Gastroesophageal sphincter (tissue), 4 donors: ENCODE measurements around the gene EXO1. TPM values are rescaled to one million over a fixed set of nuclear protein-coding genes. Genes with fewer than 3 reads are reported as not detected.

Source experiments
- ATAC-seq: fragments of 150-250 bp; one replicate; pipeline ENCODE4 v1.9.1; 2016; ENCODE audit warnings: mild to moderate bottlenecking, moderate library complexity
- H3K27ac ChIP-seq, 4 donors: fragments of 200-600 bp; sonication (generic) in 3 of 4; 1 replicate in 3 of 4; 2 replicates in 1 of 4; pipeline ENCODE4 v1.5.1; 2016 to 2019
- H3K27me3 ChIP-seq: fragments of 200-600 bp; sonication (generic); one replicate; pipeline ENCODE4 v1.5.1; 2019
- H3K36me3 ChIP-seq, 2 donors: fragments of 200-600 bp; sonication (generic); one replicate each; pipeline ENCODE4 v1.5.1; 2019; ENCODE audit warnings: control low read depth in 1 of 2
- H3K4me1 ChIP-seq, 3 donors: fragments of 200-600 bp; sonication (generic); 1 replicate in 2 of 3; 2 replicates in 1 of 3; pipeline ENCODE4 v1.5.1; 2016 to 2019; ENCODE audit warnings: control low read depth in 2 of 3
- H3K4me3 ChIP-seq, 2 donors: fragments of 200-600 bp; sonication (generic); one replicate each; pipeline ENCODE4 v1.5.1; 2019; ENCODE audit warnings: mild to moderate bottlenecking in 1 of 2, moderate library complexity in 1 of 2
- H3K9me3 ChIP-seq, 3 donors: fragments of 200-600 bp; sonication (generic); one replicate each; pipeline ENCODE4 v1.5.1; 2017 to 2019; ENCODE audit warnings: control low read depth in 2 of 3
- EP300 ChIP-seq: sonication (generic); formaldehyde crosslinking; IDR thresholded peaks from one replicate; pipeline ENCODE4 v1.6.1; 2017; ENCODE audit warnings: antibody characterized with exemption, mild to moderate bottlenecking
- POLR2A ChIP-seq, 2 donors: fragments of 450-650 bp; IDR thresholded peaks; one replicate each; pipeline ENCODE4 v1.6.1; 2017; ENCODE audit warnings: antibody characterized with exemption in 2 of 2, mild to moderate bottlenecking in 2 of 2, moderate library complexity in 1 of 2
- POLR2AphosphoS5 ChIP-seq: sonication (generic); formaldehyde crosslinking; IDR thresholded peaks from one replicate; pipeline ENCODE4 v1.6.1; 2017; ENCODE audit warnings: antibody characterized with exemption
- WGBS, 2 donors: methylation state at CpG; one replicate each; pipeline ENCODE4 v1.1.5; 2018; ENCODE audit warnings: low coverage in 1 of 2; 5-methylcytosine and 5-hydroxymethylcytosine counted together
- total RNA-seq, 4 donors: library from RNA; depleted of rRNA; stranded (reverse); fragments of >200 nt; gene quantifications; one replicate each; pipeline ENCODE4 v1.1.0, GENCODE V29; 2016
- TF ChIP-seq, protein P1 (sequence below), 4 experiments: fragments of 200-600 bp in 2 of 4; fragments of 450-650 bp in 2 of 4; sonication (generic) in 1 of 4; IDR thresholded peaks; one replicate each; pipeline ENCODE4 v1.5.1; 2017 to 2019; ENCODE audit warnings: antibody characterized with exemption in 4 of 4, mild to moderate bottlenecking in 2 of 4, moderate library complexity in 2 of 4

EXO1 gene
- total RNA-seq, 4 donors from 2014 or later: 0.30 TPM; not detected in 3

GRCh38 chr1:241894016-241894415, 46.0 kb downstream of the EXO1 start:
- Histone ChIP-seq H3K27ac (no peak overlapping the region), H3K4me1 (no peaks in the 10 kb centered on the region), H3K9me3 (no peaks in the 10 kb centered on the region), H3K27me3 (no peaks in the 10 kb centered on the region), H3K4me3 (no peak overlapping the region), H3K36me3 (no peaks in the 10 kb centered on the region)
- TF ChIP-seq EP300: no peak
- TF ChIP-seq, protein P1, sequence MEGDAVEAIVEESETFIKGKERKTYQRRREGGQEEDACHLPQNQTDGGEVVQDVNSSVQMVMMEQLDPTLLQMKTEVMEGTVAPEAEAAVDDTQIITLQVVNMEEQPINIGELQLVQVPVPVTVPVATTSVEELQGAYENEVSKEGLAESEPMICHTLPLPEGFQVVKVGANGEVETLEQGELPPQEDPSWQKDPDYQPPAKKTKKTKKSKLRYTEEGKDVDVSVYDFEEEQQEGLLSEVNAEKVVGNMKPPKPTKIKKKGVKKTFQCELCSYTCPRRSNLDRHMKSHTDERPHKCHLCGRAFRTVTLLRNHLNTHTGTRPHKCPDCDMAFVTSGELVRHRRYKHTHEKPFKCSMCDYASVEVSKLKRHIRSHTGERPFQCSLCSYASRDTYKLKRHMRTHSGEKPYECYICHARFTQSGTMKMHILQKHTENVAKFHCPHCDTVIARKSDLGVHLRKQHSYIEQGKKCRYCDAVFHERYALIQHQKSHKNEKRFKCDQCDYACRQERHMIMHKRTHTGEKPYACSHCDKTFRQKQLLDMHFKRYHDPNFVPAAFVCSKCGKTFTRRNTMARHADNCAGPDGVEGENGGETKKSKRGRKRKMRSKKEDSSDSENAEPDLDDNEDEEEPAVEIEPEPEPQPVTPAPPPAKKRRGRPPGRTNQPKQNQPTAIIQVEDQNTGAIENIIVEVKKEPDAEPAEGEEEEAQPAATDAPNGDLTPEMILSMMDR (IDR thresholded peaks at IDR 0.05): no peak
- TF ChIP-seq POLR2A (IDR thresholded peaks at IDR 0.05): no peak
- TF ChIP-seq POLR2AphosphoS5: no peak
- WGBS, 2 donors: 77 to 85% methylated on average over 3 of the region's 3 CpGs
- ATAC-seq: no peak

DNA sequence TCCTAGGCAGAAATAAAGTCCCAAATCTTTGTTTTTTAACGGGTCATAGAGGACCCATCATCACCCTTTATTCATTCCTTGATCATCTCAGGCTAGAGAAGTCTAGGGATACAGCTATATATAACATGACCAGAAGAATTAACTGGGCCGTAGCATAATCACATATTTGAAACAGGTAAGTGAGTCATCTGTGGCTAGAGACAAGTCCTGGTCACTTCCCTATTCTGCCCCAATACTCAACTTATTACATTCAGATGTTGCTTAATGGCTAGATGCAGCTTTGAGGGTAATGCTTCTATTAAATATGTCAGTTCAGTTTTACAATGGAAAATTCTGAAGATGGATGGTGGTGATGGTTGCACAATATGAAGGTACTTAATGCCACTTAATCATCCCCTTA, 47.0 kb downstream of the EXO1 start:
- no peaks in the 10 kb centered on the region for H3K4me1 ChIP-seq
- TF ChIP-seq POLR2A (IDR thresholded peaks at IDR 0.05) (no peak), POLR2AphosphoS5 (no peak), EP300 (no peak)
- TF ChIP-seq, protein P1 (IDR thresholded peaks at IDR 0.05): no peak
- WGBS, 2 donors: 88% methylated on average over 1 to 2 of the region's 2 CpGs
- no peak for ATAC-seq
- H3K27me3 ChIP-seq: no peaks in the 10 kb centered on the region
- H3K4me3 ChIP-seq: no peak overlapping the region
- no peaks in the 10 kb centered on the region for H3K9me3 ChIP-seq
- H3K27ac ChIP-seq: no peak overlapping the region
- no peaks in the 10 kb centered on the region for H3K36me3 ChIP-seq

- ATAC-seq: no peak
- TF ChIP-seq EP300 (no peak), POLR2AphosphoS5 (no peak), POLR2A (IDR thresholded peaks at IDR 0.05) (no peak)
- TF ChIP-seq, protein P1 (IDR thresholded peaks at IDR 0.05): no peak
- Histone ChIP-seq H3K27me3 (no peaks in the 10 kb centered on the region), H3K9me3 (no peaks in the 10 kb centered on the region), H3K4me3 (no peak overlapping the region), H3K27ac (no peak overlapping the region), H3K36me3 (no peaks in the 10 kb centered on the region), H3K4me1 (no peaks in the 10 kb centered on the region)
Observed at GRCh38 chr1:241896670-241896962, 48.6 kb downstream of the EXO1 start.

DNA sequence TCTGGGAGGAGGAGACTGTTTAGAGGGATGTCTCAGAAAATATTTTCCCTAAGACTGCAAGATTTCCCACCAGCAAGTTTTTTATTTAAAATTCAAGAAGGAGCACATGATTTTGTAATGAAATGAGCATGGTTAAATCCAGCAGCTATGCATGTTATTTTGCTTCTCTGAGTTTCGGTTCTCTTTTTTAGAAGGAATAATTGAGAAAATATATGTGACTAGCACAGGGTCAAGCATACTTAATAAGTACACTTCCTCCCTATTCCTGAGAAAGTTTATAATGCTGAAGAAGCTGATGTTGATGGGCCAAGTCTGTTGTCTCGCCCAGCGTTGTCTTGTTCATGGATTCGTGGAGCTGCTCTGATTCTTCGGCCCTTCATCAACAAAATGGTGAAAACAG, 51.2 kb downstream of the EXO1 start:
- no peaks in the 10 kb centered on the region for H3K4me1 ChIP-seq
- no peak overlapping the region for H3K27ac ChIP-seq
- H3K27me3 ChIP-seq: no peaks in the 10 kb centered on the region
- no peaks in the 10 kb centered on the region for H3K9me3 ChIP-seq
- no peaks in the 10 kb centered on the region for H3K36me3 ChIP-seq
- no peak for TF ChIP-seq POLR2AphosphoS5
- TF ChIP-seq POLR2A (IDR thresholded peaks at IDR 0.05): no peak
- no peak for TF ChIP-seq EP300
- TF ChIP-seq, protein P1 (IDR thresholded peaks at IDR 0.05): no peak
- WGBS, 2 donors: 78 to 88% methylated on average over 5 of the region's 5 CpGs
- ATAC-seq: no peak
- H3K4me3 ChIP-seq: no peak overlapping the region

DNA sequence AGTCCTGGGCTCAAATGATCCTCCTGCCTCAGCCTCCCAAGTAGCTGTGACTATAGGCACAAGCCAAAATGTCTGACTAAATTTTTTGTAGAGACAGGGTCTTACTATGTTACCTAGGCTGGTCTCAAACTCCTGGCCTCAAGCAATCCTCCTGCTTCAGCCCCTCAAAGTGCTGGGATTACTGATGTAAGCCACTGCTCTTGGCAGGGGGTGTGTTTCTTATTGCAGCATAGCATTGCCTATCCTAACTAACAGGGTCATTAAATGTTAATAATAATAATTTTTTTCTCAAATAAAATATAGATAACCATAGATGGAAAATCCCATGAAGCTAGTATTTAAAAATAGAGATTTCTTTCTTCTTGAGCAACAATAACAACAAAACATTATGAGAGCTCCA, 52.4 kb downstream of the EXO1 start:
- Histone ChIP-seq H3K27me3 (no peaks in the 10 kb centered on the region), H3K4me1 (no peaks in the 10 kb centered on the region), H3K36me3 (no peaks in the 10 kb centered on the region), H3K9me3 (no peaks in the 10 kb centered on the region), H3K4me3 (no peak overlapping the region), H3K27ac (no peak overlapping the region)
- TF ChIP-seq, protein P1 (IDR thresholded peaks at IDR 0.05): no peak
- TF ChIP-seq POLR2AphosphoS5 (no peak), POLR2A (IDR thresholded peaks at IDR 0.05) (no peak), EP300 (no peak)
- no peak for ATAC-seq
